Thymus (tissue), 2 donors: ENCODE results near the gene HPD. TPM values are rescaled to one million over a fixed set of nuclear protein-coding genes. Genes with fewer than 3 reads are reported as not detected.

Experiments
- polyA plus RNA-seq: library from polyadenylated mRNA; stranded (reverse); fragments of 200-250 nt; gene quantifications from one replicate; pipeline ENCODE4 v1.2.3, GENCODE V29; 2013
- total RNA-seq: library from RNA; stranded (reverse); fragments of 120-200 nt; gene quantifications from one replicate; pipeline ENCODE4 v1.2.4, GENCODE V29; 2013
- donor health status: healthy.

The HPD gene
- total and polyA plus RNA-seq, 2 donors, result 0.19 to 0.87 TPM

Other genes with a start within 250 kb of the HPD start
- 6.4 TPM for gene ORAI1, start 232.3 kb downstream of the HPD start, total RNA-seq
- 12.8 TPM for gene ORAI1, start 232.3 kb downstream of the HPD start, polyA plus RNA-seq
- gene MORN3, start 189.2 kb downstream of the HPD start, total RNA-seq, result 3.1 TPM
- 4.9 TPM for gene MORN3, start 189.2 kb downstream of the HPD start, polyA plus RNA-seq
- gene TMEM120B, start 146.1 kb downstream of the HPD start, total RNA-seq, result 2.4 TPM
- 7.7 TPM for gene TMEM120B, start 146.1 kb downstream of the HPD start, polyA plus RNA-seq
- 33.3 TPM for gene RHOF, start 65.2 kb downstream of the HPD start, total RNA-seq
- gene RHOF, start 65.2 kb downstream of the HPD start, polyA plus RNA-seq, result 12.9 TPM
- 3.0 TPM for gene SETD1B, start 54.9 kb downstream of the HPD start, total RNA-seq
- 11.8 TPM for gene SETD1B, start 54.9 kb downstream of the HPD start, polyA plus RNA-seq
- 70.7 TPM for gene PSMD9, start 29.9 kb upstream of the HPD start, total RNA-seq
- 51.6 TPM for gene PSMD9, start 29.9 kb upstream of the HPD start, polyA plus RNA-seq
- 1.2 TPM for gene CFAP251, start 59.7 kb upstream of the HPD start, total RNA-seq
- gene CFAP251, start 59.7 kb upstream of the HPD start, polyA plus RNA-seq, result 2.0 TPM
- gene BCL7A, start 163.0 kb upstream of the HPD start, total RNA-seq, result 24.3 TPM
- gene BCL7A, start 163.0 kb upstream of the HPD start, polyA plus RNA-seq, result 5.5 TPM
- gene MLXIP, start 219.9 kb upstream of the HPD start, total RNA-seq, result 10.1 TPM
- gene MLXIP, start 219.9 kb upstream of the HPD start, polyA plus RNA-seq, result 31.9 TPM